Measurements from ENCODE around the gene MCRIP2.
A peak's percentile ranks its signal among the peaks of the same experiment; 100 is the strongest.

Gene MCRIP2

GRCh38 chr16:633336-634050, 8.1 kb upstream of the MCRIP2 start:
- DNase-seq = no peak

- DNase-seq = no peak
Measured at GRCh38 chr16:634051-634670, 7.5 kb upstream of the MCRIP2 start.

- no peak for DNase-seq
Measured at GRCh38 chr16:634996-635395, 6.6 kb upstream of the MCRIP2 start.

DNA sequence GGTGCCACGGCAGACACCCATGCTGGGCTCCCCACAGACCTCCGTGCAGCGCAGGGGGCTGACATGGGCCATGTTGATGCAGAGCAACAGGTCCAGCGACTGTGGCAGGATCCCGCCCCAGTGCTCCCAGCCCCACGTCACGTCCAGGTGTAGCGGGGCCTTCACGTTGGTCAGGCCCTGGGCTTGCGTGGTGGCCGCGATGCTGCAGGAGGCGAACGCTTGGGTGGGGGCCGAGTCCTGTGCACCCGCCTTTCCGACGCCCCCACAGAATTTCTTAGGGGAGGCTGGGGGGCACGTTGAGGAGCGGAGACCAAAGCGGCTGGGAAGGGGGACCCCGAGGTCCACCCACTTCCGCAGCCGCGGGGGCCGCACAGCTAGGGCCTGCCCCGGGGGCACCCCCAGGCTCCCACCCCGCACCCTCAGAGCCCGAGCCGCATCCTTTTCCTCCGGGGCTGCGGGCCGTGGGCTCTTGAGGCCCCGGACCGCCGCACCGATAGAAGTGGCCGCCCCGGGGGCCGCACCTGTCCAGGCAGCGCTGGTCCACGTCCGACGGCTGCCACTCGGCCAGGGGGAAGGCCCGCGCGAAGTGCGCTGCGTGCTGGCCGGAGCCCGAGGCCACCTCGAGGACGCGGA, 5.9 kb upstream of the MCRIP2 start:
- DNase-seq = no peak

DNA sequence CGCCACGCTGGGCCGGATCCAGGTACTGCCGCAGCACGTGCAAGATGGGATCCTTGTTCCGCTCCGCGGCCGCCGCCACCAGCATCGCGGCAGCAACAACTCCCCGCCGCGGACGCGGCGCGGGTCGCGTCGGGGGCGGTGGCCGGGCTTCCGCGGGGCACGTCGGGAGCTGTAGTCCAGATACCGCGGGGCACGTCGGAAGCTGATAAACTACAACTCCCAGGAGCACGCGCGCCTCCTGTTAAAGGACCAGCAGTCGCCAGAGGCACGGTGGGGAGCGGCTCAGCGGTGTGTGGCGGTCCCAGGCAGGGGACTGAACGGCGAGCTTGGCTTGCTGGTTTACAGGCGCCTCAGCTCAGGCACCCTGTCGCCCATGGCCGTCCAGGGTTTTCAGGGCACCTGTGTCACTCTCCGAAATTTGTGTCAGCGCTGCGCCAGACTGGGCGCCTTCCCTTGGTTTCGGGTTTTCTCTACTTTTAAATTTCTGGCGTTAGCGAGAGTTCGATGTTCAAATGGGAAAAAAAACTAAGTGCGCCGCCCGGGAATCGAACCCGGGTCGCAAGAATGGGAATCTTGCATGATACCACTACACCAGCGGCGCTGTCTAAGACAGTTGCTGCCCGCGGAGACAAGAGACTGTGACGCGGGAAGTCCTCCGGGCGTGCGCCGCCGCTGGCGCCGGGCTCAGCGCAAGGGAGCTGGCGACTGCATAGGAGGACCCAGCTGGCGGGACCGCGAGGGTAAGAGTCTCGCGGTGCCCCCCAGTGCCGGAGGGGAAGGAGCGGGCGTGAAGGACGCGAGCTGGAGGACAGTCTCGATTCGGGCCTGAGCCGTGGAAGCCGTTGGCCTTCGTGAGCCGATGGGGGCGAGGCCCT, 5.2 kb upstream of the MCRIP2 start, which contains the start of gene METTL26:
TSS of gene METTL26 (minus strand) at position 100 of the 875 bp plus-strand sequence. CDS start at position 85, 15 bp downstream.
- DNase-seq = peak; percentile 95

GRCh38 chr16:637081-638018, 4.3 kb upstream of the MCRIP2 start:
- DNase-seq = peak; percentile 95

DNA sequence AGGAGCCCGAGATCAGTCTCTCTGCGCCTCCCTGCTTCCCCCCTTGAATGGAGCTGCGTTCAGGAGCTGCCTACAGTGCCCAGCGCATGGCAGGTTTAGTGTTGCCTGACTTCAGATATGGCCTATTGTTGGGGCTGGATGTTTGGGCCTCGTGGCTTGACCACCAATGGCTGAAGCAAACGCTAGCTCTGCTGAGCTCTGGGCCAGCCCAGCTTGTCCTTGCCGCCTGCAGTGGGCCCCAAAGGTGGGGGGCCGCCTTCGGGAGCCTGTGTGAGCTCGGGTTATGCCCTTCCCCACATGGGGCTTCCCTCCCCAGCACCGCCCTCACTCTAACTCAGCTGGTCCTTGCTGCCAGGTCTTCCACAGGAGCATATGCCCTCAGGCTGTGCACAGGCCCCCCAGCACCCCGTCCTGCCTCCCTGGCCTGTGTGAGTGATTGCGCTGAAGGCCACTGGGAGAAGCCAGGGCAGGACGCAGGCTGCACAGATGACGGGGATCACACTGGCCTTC, 3.5 kb upstream of the MCRIP2 start:
- no peak for DNase-seq

- no peak for DNase-seq
Measured at GRCh38 chr16:638836-639235, 2.8 kb upstream of the MCRIP2 start.

DNA sequence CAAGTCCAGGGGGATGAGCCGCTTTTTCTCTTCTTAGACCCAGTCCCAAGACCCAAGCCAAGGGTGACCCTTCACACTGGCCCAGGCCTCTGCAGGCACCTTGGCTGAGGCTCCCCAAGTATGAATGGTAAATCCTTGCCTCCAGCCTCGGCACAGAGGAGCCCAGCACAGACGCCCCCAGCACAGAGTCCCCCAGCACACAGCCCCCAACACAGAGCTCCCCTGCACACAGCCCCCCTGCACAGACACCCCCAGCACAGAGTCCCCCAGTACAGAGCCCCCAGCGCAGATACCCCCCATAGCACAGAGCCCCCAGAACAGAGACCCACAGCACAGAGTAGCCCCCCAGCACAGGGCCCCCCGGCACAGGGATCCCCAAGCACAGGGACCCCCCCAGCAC, 1.0 kb upstream of the MCRIP2 start:
- no peak for DNase-seq

- no peak for DNase-seq
Measured at GRCh38 chr16:642189-643049, 791 bp downstream of the MCRIP2 start.

- no peak for DNase-seq
Measured at GRCh38 chr16:643050-643368, 1.4 kb downstream of the MCRIP2 start.

DNA sequence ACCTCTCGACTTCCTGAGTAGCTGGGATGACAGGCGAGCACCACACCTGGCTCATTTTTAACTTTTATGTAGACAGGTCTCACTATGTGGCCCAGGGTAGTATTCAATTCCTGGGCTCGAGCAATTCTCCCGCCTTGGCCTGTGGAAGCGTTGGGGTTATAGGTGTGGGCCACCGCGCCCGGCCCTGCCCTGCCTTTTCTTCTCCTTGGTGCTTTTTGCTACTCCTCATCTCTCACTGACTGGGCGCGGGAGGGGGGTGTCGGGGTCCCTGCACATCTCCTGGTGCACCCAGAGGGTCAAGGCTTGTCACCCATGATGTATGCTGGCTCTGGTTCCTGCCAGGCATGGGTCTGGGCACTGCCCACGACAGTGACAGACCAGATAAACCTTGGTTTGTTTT, 2.9 kb downstream of the MCRIP2 start:
- no peak for DNase-seq

DNA sequence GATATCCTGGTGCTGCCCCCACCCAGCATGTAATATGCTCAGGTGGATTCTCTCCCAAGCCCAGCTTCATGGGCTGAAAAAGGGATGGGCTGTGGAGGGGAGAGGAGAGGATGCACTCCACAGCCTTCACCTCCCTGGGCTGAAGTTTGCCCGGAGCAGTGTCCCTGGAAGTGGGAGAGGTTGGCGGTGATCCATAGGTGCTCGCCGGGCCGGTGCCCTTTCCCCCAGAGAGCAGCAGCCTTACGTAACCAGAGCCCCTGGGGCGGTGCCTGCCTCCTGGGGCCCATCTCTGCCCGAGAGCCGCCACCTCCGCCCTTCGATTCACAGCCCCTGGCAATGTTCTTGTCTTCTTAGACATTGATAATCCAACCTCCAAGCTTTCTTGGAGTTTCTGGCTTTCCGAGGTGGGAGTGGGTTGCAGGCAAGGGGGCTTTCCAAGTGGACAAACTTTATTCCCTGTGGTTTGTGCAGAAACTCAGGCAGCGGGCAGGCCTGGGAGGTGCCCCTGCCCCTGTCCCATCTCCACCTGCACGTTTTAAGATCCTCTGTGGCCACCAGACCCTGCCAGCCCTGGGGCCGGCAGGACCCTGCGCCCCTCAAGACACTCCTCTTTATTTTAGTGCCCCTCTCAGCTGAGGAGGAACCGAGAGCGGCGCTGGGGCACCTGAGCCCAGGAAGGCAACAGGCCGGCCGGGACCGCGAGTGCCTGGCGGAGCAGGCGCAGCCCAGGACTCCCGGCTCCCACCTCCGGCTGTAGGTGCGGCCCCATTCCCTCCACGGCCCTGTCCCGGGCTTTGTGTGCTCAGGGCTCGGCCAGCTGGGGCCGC, 4.4 kb downstream of the MCRIP2 start:
- no peak for DNase-seq

DNA sequence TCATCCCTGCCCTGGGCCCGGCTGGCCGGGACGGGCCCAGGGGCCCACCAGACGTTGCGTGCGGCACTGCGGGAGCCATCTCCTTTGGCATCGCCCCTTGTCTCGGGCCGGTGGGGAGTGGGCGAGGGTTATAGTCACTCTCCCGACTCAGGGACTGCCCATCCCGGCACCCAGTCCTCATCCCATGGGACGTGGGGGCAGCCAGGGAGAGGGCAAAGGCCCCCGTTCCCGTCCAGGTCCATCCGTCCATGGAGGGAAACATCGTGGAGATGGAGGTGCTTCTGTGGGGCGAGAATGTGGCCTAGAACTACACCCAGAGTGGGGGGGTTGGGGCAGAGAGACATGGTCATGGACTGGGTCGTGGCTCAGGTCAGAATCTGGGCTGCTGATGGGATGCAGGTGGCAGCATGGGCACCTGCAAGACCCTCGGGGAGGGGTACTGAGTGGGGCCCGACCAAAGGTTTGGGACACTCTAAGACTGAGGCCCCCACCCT, 5.1 kb downstream of the MCRIP2 start:
- no peak for DNase-seq

DNA sequence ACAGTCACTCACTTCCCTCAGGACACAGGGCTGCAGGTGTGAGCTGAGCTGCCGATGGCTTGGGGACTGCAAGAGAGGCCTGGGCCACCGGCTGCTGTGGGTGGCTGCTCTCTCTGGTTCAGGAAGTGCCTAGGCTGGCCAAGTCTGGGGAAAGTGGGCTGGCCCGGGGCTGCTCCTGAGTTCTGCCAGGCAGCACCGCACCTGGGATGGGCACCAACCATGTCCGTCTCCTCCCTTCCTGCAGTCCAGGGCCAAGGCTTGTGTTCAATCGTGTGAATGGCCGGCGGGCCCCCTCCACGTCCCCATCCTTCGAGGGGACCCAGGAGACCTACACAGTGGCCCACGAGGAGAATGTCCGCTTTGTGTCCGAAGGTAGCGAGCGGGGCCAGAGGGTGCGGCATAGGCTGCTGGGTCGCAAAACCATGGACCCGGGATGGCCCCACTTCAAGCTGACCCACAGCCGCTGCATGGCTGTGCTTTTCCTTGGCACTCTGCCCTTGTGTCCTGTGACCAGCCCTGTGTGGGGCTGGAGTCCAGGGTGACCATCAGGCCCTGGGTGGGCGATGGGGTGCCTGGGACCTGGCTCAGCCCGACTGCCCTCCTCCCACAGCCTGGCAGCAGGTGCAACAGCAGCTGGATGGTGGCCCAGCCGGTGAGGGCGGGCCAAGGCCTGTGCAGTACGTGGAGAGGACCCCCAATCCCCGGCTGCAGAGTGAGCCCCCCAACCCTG, 5.7 kb downstream of the MCRIP2 start:
- DNase-seq = no peak

GRCh38 chr16:648071-648780, 6.6 kb downstream of the MCRIP2 start:
- DNase-seq = no peak

DNA sequence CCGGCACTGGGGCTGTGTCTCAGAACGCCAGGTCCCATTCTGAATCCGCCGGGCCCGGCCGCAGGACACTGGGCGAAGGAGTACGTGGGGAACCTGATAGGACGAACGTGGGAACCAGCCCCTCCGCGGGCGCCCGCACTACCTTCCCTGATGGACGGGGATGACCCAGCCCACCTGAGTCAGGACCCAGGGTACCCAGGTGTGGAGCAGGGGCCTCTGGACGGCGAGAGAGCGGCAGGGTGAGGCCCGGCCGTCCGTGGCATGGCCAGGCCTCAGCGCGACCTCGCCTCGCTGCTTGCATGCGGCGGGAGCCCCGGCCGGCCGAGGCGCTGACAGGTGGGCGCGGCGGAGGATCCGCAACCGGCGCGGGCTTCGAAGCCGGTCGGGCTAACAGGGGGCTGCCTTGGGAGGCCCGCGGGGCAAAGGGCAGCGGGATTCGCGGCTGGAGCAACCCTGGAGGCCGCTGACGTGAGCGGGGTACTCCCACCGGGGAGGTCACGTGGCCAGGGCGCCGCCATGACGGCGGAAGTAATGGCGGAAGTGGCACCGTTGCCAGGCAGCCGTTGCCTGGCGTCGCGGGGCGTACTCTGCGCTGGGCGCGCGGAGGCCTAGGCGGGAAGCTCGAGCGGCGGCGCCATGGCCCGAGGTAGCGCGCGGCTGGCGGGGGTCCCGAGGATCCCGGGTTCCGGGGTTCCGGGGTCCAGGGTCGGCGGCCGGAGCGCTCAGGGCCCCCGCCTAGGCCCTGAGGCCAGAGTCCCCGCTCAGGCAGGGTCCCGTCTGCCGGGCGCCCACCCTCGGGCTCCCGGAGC, 7.4 kb downstream of the MCRIP2 start, which contains the start of gene WDR90:
TSS of gene WDR90 (plus strand) at position 585 of the 809 bp plus-strand sequence. CDS start at position 637, 52 bp downstream.
- DNase-seq = peak; percentile 94
